HepG2 (cell line): ENCODE measurements around the gene PYGB. TPM values are rescaled to one million over a fixed set of nuclear protein-coding genes. Genes with fewer than 3 reads are reported as not detected.
A peak's percentile ranks its signal among the peaks of the same experiment; 100 is the strongest.

Experiments used
- NRL ChIP-seq: sonication (generic); formaldehyde crosslinking; IDR thresholded peaks from 2 replicates; pipeline ENCODE4 v1.5.0; 2020; ENCODE audit warnings: missing genetic modification reagents, mild to moderate bottlenecking, moderate library complexity, borderline replicate concordance
- PITX1 ChIP-seq: sonication (generic); formaldehyde crosslinking; IDR thresholded peaks from 2 replicates; pipeline ENCODE4 v1.5.1; 2020; ENCODE audit warnings: mild to moderate bottlenecking, missing genetic modification reagents
- PPARG ChIP-seq: conservative IDR thresholded peaks from 2 replicates; pipeline ENCODE4 v1.6.1; 2016; ENCODE audit warnings: missing biosample characterization, missing genetic modification reagents
- SKI ChIP-seq: fragments of 450-650 bp; IDR thresholded peaks from one replicate; pipeline ENCODE4 v1.6.1; 2018; ENCODE audit warnings: mild to moderate bottlenecking; ENCODE audit not compliant: partially characterized antibody
- ZNF253 ChIP-seq: sonication (generic); formaldehyde crosslinking; IDR thresholded peaks from 2 replicates; pipeline ENCODE4 v1.8.0; 2022; ENCODE audit warnings: mild to moderate bottlenecking, missing genetic modification reagents, borderline replicate concordance
- ZNF317 ChIP-seq: sonication (generic); formaldehyde crosslinking; IDR thresholded peaks from 2 replicates; pipeline ENCODE4 v1.5.0; 2020; ENCODE audit warnings: mild to moderate bottlenecking, missing genetic modification reagents
- ZNF672 ChIP-seq: sonication (generic); formaldehyde crosslinking; IDR thresholded peaks from 2 replicates; pipeline ENCODE4 v1.8.1; 2022; ENCODE audit warnings: missing genetic modification reagents
- ZNF768 ChIP-seq: sonication (generic); formaldehyde crosslinking; IDR thresholded peaks from 2 replicates; pipeline ENCODE4 v1.4.0; 2020; ENCODE audit warnings: missing genetic modification reagents
- ZSCAN22 ChIP-seq: sonication (generic); formaldehyde crosslinking; IDR thresholded peaks from 2 replicates; pipeline ENCODE4 v1.4.0; 2020; ENCODE audit warnings: mild to moderate bottlenecking, missing genetic modification reagents
- polyA plus RNA-seq, 8 experiments: library from polyadenylated mRNA; depleted of rRNA in 3 of 8; stranded (reverse) in 7 of 8; unstranded in 1 of 8; fragments of >200 nt; fragmentation: Illumina TruSeq in 4 of 8; extraction: Trizol in 4 of 8; gene quantifications; 2 replicates each; pipeline versions ENCODE4 v1.2.1 to v1.2.3, GENCODE V29; 2011 to 2016; ENCODE audit warnings: low read depth in 4 of 8, missing spikeins in 1 of 8, mixed read lengths in 1 of 8; ENCODE audit not compliant: insufficient read depth in 1 of 8
- total RNA-seq, 5 experiments: library from RNA; depleted of rRNA; stranded (reverse); fragments of >200 nt; fragmentation: Illumina TruSeq; extraction: Trizol; gene quantifications; 2 replicates each; pipeline ENCODE4 v1.2.3, GENCODE V29; 2016; ENCODE audit warnings: low read depth in 1 of 5
- TF ChIP-seq, protein P1 (sequence below): sonication (generic); formaldehyde crosslinking; IDR thresholded peaks from 2 replicates; pipeline ENCODE4 v1.4.0; 2020; ENCODE audit warnings: missing genetic modification reagents; ENCODE audit errors: not compliant biosample characterization
- TF ChIP-seq, protein P2 (sequence below): sonication (generic); formaldehyde crosslinking; IDR thresholded peaks from 2 replicates; pipeline ENCODE4 v1.4.0; 2020; ENCODE audit warnings: mild to moderate bottlenecking, missing genetic modification reagents
- TF ChIP-seq, protein P3 (sequence below): sonication (generic); formaldehyde crosslinking; IDR thresholded peaks from 2 replicates; pipeline ENCODE4 v1.5.1; 2020; ENCODE audit warnings: mild to moderate bottlenecking, missing genetic modification reagents, borderline replicate concordance
- TF ChIP-seq, protein P4 (sequence below): sonication (generic); formaldehyde crosslinking; IDR thresholded peaks from 2 replicates; pipeline ENCODE4 v1.4.0; 2020; ENCODE audit warnings: missing genetic modification reagents, borderline replicate concordance
- TF ChIP-seq, protein P5 (sequence below): sonication (generic); formaldehyde crosslinking; IDR thresholded peaks from 2 replicates; pipeline ENCODE4 v1.4.0; 2020; ENCODE audit warnings: missing genetic modification reagents
- TF ChIP-seq, protein P6 (sequence below): IDR thresholded peaks from 2 replicates; pipeline ENCODE4 v1.6.1; 2016; ENCODE audit warnings: low read depth, borderline replicate concordance

Gene PYGB
- total and polyA plus RNA-seq, 2 of the 13 experiments (the other 11 are each of a cell fraction or from before 2014, with no cell fraction given), result 24.2 to 86.3 TPM

DNA sequence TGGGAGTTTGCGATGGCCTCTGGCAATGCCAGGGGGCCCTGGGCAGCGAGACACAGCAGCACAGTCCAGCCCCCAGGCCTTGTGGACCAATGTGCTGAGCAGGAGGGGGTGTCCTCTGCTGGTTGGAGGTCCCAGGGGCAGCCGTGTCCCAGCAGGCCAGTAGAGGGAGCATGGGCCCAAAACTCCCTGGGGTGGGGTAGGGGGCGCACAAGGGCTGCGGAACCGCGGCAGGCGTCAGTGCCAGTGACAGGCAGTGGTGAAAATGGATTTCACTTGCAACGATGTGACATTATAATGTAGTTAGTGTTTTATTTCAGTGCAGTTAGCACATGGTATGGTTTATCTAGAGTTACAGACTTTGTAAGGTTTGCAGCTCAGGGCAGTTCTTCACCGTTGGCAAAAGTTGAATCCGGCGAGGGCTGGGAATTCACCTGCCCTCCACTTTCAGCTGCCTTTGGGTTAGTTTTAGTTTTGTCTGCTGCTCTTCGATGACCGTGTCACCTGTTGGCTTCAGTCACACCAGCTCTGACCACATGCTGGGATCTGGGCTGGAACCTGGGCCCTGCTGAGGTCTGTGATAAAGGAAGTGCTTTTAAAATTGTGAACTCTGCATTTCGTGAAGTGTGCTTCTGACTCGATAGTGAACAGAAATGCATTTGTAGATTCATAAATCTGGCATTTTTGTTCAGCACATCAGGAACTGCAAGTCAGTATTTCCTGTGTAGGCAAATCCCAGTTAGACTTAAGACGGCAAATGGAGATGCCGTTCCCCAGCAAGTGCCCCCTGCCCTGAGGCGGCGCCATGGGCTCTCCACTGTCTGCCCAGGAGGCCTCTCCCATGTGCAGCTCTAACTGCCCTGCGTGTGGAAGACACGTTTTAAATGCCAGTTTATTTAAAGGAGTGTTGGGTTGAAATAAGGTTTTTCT lies 46.8 kb downstream of the PYGB start (continued):
- TF ChIP-seq, protein P1, sequence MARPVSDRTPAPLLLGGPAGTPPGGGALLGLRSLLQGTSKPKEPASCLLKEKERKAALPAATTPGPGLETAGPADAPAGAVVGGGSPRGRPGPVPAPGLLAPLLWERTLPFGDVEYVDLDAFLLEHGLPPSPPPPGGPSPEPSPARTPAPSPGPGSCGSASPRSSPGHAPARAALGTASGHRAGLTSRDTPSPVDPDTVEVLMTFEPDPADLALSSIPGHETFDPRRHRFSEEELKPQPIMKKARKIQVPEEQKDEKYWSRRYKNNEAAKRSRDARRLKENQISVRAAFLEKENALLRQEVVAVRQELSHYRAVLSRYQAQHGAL (CRISPR knock-in tag), result no peak
- TF ChIP-seq, protein P2, sequence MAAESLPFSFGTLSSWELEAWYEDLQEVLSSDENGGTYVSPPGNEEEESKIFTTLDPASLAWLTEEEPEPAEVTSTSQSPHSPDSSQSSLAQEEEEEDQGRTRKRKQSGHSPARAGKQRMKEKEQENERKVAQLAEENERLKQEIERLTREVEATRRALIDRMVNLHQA (CRISPR knock-in tag), result no peak
- peak; percentile 77; the same call in 1 of the 2 replicates for TF ChIP-seq PITX1 (CRISPR knock-in tag)
- no peak for TF ChIP-seq ZNF672 (CRISPR knock-in tag)
- TF ChIP-seq, protein P3, sequence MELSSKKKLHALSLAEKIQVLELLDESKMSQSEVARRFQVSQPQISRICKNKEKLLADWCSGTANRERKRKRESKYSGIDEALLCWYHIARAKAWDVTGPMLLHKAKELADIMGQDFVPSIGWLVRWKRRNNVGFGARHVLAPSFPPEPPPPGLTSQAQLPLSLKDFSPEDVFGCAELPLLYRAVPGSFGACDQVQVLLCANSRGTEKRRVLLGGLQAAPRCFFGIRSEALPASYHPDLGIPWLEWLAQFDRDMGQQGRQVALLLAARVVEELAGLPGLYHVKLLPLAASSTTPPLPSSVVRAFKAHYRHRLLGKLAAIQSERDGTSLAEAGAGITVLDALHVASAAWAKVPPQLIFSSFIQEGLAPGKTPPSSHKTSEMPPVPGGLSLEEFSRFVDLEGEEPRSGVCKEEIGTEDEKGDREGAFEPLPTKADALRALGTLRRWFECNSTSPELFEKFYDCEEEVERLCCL, result no peak
- TF ChIP-seq PPARG (CRISPR knock-in tag), result peak; percentile 59; the same call in 1 of the 2 replicates
- TF ChIP-seq ZNF768 (CRISPR knock-in tag), result peak; percentile 80
- no peak for TF ChIP-seq ZSCAN22
- TF ChIP-seq SKI, result no peak
- TF ChIP-seq ZNF317 (CRISPR knock-in tag), result 0 out of 2 replicates have a peak, but pooled peaks have one; percentile 68
- TF ChIP-seq, protein P4, sequence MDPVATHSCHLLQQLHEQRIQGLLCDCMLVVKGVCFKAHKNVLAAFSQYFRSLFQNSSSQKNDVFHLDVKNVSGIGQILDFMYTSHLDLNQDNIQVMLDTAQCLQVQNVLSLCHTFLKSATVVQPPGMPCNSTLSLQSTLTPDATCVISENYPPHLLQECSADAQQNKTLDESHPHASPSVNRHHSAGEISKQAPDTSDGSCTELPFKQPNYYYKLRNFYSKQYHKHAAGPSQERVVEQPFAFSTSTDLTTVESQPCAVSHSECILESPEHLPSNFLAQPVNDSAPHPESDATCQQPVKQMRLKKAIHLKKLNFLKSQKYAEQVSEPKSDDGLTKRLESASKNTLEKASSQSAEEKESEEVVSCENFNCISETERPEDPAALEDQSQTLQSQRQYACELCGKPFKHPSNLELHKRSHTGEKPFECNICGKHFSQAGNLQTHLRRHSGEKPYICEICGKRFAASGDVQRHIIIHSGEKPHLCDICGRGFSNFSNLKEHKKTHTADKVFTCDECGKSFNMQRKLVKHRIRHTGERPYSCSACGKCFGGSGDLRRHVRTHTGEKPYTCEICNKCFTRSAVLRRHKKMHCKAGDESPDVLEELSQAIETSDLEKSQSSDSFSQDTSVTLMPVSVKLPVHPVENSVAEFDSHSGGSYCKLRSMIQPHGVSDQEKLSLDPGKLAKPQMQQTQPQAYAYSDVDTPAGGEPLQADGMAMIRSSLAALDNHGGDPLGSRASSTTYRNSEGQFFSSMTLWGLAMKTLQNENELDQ (CRISPR knock-in tag), result peak; percentile 87; the same call in 1 of the 2 replicates
- TF ChIP-seq, protein P5, sequence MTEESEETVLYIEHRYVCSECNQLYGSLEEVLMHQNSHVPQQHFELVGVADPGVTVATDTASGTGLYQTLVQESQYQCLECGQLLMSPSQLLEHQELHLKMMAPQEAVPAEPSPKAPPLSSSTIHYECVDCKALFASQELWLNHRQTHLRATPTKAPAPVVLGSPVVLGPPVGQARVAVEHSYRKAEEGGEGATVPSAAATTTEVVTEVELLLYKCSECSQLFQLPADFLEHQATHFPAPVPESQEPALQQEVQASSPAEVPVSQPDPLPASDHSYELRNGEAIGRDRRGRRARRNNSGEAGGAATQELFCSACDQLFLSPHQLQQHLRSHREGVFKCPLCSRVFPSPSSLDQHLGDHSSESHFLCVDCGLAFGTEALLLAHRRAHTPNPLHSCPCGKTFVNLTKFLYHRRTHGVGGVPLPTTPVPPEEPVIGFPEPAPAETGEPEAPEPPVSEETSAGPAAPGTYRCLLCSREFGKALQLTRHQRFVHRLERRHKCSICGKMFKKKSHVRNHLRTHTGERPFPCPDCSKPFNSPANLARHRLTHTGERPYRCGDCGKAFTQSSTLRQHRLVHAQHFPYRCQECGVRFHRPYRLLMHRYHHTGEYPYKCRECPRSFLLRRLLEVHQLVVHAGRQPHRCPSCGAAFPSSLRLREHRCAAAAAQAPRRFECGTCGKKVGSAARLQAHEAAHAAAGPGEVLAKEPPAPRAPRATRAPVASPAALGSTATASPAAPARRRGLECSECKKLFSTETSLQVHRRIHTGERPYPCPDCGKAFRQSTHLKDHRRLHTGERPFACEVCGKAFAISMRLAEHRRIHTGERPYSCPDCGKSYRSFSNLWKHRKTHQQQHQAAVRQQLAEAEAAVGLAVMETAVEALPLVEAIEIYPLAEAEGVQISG (CRISPR knock-in tag), result peak; percentile 94
- TF ChIP-seq NRL, result peak; percentile 62; the same call in 1 of the 2 replicates
- TF ChIP-seq ZNF253 (CRISPR knock-in tag), result peak; percentile 75; the same call in 1 of the 2 replicates
- TF ChIP-seq, protein P6, sequence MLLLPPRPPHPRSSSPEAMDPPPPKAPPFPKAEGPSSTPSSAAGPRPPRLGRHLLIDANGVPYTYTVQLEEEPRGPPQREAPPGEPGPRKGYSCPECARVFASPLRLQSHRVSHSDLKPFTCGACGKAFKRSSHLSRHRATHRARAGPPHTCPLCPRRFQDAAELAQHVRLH (CRISPR knock-in tag), result peak; percentile 88; the same call in 1 of the 2 replicates
